HT1080 (cell line): ENCODE measurements around the gene GFOD1. TPM values are rescaled to one million over a fixed set of nuclear protein-coding genes. Genes with fewer than 3 reads are reported as not detected.
"Not testable (repeated sequence)": the region's sequence is repeated elsewhere in the genome, so short reads cannot be mapped to it uniquely, and the experiment has no call there.

Experiments
- DNase-seq: peaks from one replicate; pipeline ENCODE4 v3.0.0-alpha.2; 2015; ENCODE audit warnings: low read depth
- total RNA-seq: library from RNA; depleted of rRNA; stranded (reverse); fragments of >200 nt; shearing (Covaris generic); gene quantifications from 2 replicates; pipeline ENCODE4 v1.2.3, GENCODE V29; 2014

The GFOD1 gene
- total RNA-seq, 1 experiment from 2014 or later, result 6.6 TPM

DNA sequence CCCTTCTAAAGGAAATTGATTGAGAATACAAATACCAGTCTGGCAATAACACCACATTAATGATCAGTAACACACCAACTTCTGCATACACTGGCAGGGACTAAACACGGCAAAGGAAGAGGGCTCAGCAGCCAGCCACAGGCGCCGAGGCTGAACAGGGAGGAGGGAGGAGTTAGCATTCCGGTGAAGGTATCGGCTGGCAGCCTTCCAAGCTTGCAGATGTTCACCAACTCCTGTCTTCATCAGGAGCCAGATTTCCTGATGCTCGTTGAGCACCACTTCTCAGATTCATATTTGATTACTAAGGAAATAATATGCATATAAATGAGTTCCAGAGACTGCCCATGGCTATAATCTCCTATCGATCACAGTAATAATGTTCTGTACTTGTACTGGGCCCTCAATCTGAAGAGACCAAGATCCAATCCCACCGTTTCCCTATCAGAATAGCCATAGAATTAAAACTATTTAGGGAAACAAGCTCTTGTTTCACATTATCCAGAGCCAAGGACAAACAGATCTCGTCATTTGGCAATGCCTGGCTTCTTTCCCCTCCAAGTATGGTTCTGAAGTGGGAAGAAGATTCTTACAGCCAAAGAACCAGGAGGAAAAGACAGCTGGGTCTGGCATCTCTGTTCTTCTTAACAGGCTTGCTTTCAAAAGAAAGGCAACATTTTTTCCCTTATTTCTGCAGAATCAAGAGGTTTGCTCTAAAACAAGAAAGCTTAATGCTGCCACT is 42.2 kb downstream of the GFOD1 start:
- DNase-seq, result no peak

DNA sequence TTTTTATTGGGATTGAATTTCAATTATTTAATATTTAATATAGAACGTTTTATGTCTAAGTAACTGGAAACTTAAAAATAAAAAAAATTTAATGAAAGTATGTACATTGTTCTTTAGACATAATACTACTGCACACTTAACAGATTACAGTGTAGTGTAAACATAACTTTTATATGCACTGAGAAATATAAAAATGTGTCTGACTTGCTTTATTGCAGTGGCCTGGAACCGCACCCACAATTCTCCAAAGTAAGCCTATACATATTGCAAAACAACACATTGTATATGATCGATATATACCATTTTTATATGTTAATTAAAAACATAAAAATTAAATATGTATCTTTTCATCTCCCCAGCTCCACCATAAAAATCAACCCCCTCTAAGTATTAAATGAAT is 42.8 kb downstream of the GFOD1 start:
- DNase-seq, result no peak

DNA sequence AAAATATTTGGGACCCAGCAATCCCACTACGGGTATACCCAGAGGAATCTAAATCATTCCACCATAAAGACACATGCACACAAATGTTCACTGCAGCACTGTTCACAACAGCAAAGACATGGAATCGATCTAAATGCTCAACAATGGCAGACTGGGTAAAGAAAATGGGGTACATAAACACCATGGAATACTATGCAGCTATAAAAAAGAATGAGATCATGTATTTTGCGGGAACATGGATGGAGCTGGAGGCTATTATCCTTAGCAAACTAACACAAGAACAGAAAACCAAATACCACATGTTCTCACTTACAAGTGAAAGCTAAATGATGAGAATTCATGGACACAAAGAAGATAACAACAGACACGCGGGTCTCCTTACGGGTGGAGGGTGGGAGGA is 43.4 kb downstream of the GFOD1 start:
- DNase-seq, result not testable (repeated sequence)

DNA sequence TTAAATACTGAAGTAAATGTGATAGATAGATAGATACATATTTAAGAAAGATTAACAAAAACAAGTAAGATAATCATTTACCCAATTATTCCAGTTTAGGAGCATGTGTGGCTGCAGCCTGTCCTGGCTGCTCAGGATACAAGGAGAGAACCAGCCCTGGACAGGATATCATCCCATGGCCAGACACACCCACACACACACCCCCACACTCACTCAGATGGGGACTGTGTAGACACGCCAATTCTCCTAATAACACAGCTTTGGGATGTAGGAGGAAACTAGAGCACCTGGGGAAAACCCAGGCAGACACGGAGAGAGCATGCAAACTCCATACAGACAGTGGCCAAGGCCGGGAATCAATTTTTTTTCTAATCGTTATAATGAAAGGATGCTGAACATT is 45.6 kb downstream of the GFOD1 start:
- no peak for DNase-seq

DNA sequence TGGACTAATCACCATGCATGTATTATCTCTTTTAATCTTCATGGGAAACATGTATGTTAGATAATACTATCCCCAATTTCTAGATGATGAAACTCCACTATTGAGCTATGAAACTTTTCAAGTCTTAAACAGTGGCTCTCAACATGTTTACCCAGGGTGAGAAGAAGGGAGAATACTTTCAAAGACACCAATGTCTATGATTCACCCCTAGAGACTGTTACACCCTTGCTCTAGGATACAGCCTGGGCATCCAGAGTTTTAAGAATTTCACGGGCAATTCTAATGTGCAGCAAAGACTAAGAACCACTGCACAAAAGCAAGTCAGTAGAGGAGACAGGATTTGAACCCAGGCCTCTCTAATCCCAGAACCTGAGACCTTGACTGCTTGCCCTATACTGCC is 47.8 kb downstream of the GFOD1 start:
- DNase-seq, result no peak

DNA sequence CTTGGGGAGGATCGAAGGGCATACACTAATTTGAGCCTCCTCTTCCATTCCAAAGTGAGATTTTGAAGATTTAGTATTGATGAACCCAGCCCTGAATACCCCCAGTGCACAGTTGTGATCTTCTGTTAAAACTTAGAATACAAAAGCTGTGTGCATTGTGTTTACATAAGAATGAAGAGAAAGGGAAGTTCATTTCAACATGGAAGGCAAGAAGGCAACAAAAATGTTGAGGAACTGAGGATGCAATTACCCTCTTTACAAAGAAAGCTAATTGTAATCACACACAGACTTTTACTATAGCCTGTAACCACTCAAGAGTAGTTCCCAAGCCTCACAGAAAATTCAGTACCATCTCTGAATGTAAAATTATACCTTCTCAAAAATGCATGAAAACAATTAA is 49.3 kb downstream of the GFOD1 start:
- no peak for DNase-seq

DNA sequence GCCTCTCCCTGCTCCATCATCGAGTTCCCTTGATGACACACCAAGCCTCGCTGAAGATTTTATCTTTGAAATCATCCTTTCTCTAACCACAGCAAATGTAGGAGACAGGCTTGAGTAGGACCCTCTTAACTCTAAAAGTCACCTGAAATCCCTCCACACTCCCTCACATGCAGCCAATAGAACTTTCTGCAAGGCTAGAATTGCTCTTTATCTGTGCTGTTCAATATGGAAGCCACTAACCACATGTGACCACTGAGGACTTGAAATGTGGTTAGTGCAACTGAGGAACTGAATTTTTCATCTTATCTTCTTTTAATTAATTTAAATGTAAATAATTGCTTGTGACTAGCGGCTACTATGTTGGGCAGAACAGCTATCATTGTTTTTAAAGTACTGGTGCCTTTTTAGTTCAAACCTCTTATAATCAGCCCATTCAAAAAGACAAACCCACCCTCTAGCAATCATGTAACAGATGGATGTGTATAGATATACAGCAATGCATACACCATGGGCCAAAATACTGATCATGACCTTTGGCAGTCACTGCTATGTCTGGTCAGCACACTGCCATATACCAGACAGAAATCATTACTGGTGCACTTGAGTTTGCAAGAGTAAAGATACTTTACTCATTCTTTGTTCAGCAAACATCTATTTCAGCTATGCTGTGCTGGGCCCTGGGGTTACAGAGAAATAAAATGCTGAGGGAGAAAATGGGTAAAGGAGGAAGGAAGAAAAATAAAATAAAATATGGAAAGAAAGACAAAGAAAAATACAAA is 50.0 kb downstream of the GFOD1 start:
- no peak for DNase-seq

DNA sequence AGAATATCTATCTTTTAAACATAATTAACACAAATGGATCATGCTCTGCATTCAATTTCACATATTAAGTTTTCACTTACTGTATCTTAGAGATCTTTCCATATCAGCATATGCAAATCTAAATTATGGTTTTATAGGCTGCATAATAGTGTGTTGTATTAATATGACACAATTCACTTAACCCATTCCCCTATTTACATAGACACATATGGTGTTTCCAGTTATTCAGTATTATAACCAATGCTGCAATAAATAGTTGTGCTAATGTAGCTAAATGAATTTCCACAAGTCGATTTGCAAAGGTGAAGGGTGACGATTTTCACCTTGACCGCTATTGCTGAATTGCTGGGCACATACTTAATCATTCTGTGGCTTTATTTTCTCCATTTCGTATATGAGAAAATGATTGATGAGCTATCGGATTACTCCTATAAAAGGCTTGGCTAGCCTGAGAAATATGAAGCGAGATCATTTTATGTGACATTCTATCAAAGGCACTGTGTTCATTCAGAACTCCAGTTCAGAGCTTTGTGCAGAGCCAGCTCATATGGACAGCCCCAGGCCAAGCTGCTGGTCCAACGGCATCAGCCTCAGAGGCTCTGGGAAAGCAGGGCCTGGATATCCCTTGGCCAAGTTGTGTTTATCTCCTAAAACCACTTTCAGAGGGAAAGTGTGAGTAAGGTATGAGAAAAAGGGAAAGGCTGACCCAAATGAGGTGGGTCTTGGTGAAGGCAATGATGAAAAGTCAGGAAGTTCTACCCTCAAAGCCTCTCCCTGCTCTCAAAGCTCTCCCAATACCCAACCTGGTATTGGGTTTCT is 50.8 kb downstream of the GFOD1 start:
- peak; percentile 27 for DNase-seq

DNA sequence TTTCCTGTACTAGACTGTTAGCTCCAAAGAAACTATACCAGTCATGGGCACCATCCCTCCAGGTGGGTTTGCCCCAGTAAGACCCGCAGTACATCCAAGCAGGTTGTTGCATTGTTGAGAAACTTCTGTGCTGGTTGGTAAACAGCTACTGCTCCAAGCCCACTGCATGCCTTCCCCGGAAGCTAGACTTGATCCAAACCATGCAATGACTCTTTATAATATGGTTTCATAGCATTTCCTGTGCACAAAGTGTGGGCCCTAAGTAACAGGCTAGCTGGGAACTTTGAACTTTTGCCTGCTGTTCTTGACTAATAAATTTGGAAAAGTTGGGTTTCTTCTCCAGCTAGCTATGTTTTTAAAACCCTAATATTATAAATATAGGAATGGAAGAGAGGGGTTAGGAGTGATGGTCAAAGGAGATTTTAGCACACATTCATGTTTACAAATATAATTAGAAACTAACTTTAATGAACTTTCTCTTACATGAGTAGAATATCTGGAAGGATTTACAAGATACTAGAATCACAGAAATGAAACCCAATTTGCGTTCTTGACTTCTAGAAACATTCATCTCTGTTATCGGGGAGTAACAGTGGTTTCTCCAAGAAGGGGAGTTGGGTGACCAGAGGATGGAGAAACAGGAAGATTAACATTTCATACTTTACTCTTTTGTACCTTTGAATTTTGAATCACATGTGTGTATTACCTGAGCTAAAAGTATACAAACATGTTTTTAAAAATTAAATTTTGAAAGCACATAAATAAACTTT is 51.7 kb downstream of the GFOD1 start:
- DNase-seq, result no peak

DNA sequence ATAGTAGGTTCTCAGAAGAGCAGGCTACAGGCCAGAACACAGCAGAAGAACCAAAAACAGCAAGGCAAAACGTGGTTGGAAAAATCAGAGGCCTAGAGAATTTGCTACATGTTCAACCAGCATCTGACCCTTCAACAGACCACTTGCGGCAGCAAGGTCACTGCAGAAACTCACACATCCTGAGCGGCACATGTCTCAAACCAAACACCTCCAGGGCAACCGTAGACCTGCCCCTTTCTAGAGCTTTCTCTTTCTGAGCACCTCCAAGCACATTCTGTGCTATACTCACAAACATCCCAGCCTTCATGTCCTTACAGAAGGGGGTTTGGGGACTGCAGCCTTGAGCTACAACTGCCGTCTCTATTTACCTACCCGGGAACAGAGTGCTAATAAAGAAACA is 52.6 kb downstream of the GFOD1 start:
- no peak for DNase-seq

DNA sequence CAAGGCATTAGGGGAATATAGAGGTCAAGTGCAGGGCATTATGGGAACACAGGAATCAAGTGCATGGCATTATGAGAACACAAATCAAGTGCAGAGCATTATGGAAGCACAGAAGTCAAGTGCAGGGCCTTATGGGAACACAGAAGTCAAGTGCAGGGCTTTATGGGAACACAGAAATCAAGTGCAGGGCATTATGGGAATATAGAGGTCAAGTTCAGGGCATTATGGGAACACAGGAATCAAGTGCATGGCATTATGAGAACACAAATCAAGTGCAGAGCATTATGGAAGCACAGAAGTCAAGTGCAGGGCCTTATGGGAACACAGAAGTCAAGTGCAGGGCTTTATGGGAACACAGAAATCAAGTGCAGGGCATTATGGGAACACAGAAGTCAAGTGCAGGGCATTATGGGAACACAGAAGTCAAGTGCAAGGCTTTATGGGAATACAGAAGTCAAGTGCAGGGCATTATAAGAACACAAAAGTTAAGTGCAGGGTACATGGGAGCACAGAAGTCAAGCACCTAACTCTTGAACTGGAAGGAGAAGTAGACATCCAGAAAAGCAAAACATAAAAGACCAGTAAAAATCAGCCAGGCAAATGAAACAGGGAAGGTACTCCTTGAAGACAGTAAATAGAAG is 53.1 kb downstream of the GFOD1 start:
- DNase-seq, result not testable (repeated sequence)

DNA sequence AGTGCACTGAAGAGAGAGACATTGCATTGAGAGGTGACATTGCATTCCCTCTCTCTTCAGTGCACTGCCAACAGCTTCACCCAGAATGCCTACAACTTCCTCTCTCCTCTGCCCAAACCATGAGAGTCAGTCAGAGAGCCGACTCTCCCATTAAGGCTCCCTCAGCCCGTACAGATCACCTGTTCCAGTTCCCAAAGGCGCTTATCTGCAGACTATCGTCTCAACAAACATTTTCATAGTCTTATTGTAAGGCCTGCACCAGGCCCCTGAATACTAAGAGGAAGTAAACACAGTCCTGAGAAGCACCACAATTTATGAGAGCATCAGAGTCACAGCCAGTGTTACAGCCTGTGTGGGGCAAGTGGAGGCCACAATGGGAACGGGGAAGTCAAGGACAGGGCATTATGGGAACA is 53.7 kb downstream of the GFOD1 start:
- no peak for DNase-seq

DNA sequence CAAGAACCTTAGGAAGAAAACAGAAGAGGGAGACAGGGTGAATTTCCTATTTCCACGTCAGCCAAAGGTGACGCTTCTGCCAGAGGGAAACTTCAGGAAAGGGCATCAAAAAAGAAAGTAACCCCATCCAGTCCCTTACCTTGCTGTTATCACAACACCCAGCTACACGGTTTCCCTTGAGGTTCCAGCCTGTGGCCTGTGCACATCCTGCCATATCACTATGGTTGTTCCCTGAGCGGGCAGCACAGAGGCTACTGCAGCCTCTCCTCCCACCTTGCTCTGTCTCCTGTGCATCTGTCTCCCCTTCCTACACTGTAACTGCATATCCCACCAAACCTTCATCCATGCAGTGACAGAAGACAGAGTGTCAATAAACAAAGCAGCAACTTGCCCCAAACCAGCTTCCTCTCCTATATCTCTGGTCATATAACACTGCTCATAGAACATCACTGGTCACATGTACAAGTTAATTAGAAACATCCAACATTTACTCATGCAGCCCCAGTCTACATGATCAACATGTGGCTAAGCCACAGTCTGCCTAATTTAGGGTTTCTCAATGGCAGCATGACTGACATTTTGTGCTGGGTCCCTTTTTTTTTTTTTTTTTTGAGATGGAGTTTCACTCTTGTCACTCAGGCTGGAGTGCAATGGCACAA is 54.7 kb downstream of the GFOD1 start:
- DNase-seq, result no peak

DNA sequence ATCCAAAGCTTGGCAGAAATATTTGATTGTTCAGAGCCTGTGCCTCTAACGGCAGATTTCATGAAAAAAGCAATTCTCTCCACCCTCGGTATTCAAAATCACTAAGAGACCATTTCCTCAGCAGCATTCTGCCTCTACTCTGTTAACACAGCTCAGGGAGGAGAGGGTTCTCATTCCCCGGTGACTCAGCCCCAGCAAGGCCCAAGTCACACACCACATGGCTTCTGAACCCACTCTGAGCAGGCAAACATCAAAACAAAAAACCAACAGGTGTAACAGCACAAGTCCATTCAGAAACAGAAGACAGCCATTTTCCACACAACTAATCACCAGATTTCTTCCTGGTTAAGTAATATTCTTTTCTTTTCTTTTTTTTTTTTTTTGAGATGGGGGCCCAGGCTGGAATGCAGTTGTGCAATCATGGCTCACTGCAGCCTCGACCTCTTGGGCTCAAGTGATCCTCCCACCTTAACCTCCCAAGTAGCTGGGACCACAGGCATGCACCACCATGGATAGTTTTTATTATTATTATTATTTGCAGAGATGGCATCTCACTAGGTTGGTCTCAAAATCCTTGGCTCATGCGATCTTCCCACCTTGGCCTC is 55.4 kb downstream of the GFOD1 start:
- DNase-seq, result peak; percentile 62

DNA sequence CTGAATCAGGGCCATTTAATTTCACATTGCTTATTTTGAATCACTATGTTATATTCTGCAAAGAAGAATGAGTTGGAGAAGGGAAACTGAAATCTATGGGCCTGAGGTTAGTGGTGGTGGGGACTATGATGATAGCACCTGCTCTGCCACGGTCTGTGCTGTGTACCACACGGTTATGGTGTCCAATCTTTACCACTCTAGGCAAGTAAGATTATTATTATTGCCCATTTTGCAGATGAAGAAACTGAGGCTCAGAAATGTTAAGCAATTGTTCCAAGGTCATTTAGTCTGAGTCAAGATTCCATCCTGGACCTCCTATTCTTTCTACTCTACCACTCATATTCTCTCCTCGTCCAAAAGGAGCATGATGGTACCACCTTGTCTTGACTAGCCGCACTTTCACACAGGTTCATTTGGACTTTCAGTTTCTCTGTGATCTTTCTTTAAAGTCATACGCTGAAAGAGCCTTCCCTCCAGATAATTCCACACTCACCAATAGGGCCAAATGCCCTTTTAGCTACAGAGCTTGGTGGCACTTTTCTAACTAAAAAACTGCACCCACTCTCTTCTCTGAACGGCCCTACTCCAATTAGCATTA is 56.2 kb downstream of the GFOD1 start:
- no peak for DNase-seq

DNA sequence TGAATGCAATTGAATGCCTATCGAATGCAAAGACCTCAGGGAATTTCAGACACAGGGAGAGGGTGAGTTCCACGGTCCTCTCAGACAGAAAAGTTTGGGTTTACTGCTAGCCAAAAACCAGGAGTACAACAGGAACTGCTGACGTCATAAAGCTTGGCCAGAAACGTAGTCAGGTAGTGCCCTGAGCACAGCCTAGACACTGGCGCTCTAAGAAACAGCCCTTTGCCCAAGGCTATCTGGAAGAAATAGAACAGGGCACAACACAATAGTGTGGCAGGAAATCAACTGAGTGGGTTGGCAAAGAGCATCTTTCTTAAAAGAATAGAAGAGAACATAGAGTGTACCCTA is 58.0 kb downstream of the GFOD1 start:
- no peak for DNase-seq

DNA sequence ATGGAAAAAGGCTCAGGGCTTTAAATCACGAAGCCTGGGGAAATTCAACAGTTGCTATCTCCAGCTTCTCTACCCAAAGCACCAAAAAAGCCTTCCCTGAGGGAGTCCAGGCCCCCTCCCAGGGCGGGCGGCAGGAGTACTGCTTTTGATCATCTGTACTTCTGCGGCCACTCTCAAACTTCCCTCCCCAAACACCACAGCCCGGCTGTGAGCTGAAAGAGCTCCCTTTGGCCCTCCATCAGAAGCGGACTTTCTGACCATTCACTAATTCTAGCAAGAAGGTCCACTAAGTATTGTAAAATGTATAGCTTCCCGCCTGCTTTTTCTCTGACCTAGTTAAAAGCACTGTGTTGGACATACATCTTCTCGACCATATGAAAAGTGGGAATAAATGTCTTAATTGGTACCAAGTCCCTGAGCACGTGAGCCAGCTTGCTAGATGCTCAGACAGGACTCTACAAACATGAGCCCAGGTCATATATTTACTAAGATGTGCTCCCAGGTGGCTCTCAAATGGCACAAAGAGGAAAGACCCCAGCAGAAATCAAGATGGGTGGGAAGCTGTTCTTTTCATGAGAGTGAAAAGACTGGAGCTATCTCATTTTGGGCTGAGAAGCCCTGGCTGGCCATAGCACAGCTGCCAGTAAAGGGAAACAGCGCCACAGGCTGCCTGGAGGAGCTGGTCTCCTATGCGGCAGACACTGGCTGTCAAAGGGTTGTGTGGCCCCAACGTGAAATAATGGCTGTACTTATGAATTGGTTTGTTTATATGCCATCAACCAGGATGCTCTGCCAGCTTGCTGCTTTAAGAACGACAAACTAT is 58.6 kb downstream of the GFOD1 start:
- DNase-seq, result no peak

DNA sequence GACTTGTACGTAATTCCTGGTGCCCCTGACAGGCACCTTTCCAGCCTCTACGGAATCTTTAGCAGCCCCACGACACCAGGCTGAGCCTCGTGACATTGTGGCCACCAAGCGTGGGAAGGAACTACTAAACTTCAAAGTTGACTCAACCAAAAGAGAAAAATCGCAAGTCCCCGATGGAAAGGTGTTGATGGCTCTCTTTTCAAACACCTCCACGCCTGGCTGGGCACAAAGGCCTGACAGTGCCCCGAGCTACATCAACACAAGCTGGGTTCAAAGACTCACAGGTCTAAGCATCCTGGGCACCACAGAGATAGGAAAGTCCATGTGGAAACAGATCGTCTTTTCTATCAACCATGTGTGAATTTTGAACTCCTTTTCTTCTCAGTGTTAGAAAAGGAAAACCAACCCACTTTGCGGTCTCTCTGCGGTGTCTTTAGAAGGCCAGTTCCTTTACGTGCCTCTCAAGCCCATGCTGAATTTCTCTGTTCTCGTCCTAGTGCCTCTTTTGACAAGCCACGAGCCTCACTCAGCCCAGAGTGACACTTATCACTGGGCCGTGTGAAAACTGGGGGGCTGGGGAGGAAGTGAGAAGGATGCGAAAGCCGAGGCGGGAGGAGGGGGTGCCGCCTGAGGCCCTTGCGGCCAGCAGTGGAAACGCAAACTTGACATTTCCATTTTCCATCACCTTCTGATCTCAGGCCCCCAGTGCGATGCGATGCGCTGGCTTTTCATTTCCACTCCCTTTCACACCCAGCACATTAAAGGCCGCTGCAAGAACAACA is 59.4 kb downstream of the GFOD1 start:
- no peak for DNase-seq
